ENCODE measurements around the gene PROCA1.

PROCA1 gene

DNA sequence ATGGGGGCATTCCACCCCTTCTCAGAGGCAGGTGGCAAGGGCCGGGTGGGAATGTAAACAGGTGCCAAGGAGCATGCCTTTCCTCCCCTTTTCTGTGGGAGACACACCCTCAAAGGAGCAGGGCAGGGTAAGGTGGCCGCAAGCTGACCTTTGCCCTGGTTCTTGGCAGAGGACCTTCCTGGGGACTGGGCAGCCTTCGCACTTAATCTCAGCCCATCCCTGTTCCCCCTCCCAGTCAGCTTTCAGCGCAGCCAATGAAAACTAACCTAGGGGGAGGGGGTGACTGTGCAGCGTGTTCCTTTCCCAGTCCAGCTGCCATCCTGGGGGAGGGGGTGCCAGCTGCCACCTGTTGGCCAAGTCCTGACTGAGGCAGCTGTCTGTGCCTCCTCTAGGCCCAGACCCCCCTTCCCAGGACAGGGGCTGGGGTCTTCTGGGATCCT is 34.9 kb upstream of the PROCA1 start:
- H3K4me3 ChIP-seq (ENCODE audit: low read length), result peak overlapping the region; percentile 99
- TF ChIP-seq, protein P1, sequence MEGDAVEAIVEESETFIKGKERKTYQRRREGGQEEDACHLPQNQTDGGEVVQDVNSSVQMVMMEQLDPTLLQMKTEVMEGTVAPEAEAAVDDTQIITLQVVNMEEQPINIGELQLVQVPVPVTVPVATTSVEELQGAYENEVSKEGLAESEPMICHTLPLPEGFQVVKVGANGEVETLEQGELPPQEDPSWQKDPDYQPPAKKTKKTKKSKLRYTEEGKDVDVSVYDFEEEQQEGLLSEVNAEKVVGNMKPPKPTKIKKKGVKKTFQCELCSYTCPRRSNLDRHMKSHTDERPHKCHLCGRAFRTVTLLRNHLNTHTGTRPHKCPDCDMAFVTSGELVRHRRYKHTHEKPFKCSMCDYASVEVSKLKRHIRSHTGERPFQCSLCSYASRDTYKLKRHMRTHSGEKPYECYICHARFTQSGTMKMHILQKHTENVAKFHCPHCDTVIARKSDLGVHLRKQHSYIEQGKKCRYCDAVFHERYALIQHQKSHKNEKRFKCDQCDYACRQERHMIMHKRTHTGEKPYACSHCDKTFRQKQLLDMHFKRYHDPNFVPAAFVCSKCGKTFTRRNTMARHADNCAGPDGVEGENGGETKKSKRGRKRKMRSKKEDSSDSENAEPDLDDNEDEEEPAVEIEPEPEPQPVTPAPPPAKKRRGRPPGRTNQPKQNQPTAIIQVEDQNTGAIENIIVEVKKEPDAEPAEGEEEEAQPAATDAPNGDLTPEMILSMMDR (IDR thresholded peaks at IDR 0.05; ENCODE audit: low read depth, low read length), result no peak
- no peak for TF ChIP-seq EZH2phosphoT487 (IDR thresholded peaks at IDR 0.05; ENCODE audit: low read depth)
- H3K36me3 ChIP-seq (replicated peaks; ENCODE audit: low read depth, low read length), result peaks cover 69% of the 10 kb centered on the region
- H2AFZ ChIP-seq (ENCODE audit: low read depth, low read length), result no peak overlapping the region
- H4K20me1 ChIP-seq (ENCODE audit: insufficient read depth, low read length), result peaks cover 67% of the 10 kb centered on the region
- peaks cover 73% of the 10 kb centered on the region for H3K4me1 ChIP-seq (ENCODE audit: low read length)
- peaks cover 91% of the 10 kb centered on the region for H3K79me2 ChIP-seq (ENCODE audit: low read length)
- no peaks in the 10 kb centered on the region for H3K9me3 ChIP-seq (ENCODE audit: insufficient read depth, low read length)
- peak overlapping the region; percentile 100 for H3K9ac ChIP-seq (ENCODE audit: low read length)
- H3K4me2 ChIP-seq (ENCODE audit: low read length), result peak overlapping the region; percentile 100
- no peaks in the 10 kb centered on the region for H3K27me3 ChIP-seq (ENCODE audit: low read depth, low read length)
- peak overlapping the region; percentile 94 for H3K27ac ChIP-seq (ENCODE audit: low read length)

DNA sequence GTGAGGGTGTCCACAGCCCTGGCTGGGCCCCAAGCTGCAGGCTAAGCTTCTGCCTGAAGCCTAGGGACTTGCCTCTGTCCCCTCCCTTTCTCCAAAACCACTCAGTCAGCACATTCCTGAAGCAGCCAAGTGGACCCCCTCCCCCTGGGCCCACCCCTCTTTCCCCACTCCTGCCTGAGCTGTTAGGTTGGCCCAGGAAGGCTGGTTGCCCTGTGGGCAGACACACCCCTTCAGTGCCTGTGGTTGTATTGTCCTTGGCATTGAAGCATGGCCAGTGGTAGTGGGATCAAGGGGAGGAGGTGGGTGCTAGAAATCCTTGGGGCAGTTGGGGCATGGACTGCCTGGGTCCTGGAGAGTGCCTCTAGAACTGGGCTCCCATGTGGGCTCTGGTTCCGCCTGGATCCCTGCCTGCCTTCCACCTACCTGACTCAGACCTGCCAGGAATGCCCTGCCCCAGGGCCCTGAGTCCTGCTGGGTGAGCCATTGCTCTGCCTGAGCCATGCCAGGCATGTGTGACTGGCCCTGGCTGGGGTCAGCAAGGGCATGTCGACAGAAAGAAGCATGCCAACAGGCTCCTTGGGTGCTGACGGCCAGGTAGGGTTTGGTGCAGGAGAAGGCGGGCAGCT is 34.2 kb upstream of the PROCA1 start:
- peak overlapping the region; percentile 100 for H3K9ac ChIP-seq (ENCODE audit: low read length)
- no peaks in the 10 kb centered on the region for H3K9me3 ChIP-seq (ENCODE audit: insufficient read depth, low read length)
- peaks cover 64% of the 10 kb centered on the region for H3K36me3 ChIP-seq (replicated peaks; ENCODE audit: low read depth, low read length)
- H3K27me3 ChIP-seq (ENCODE audit: low read depth, low read length), result no peaks in the 10 kb centered on the region
- no peak for TF ChIP-seq EZH2phosphoT487 (IDR thresholded peaks at IDR 0.05; ENCODE audit: low read depth)
- TF ChIP-seq, protein P1 (IDR thresholded peaks at IDR 0.05; ENCODE audit: low read depth, low read length), result no peak
- H4K20me1 ChIP-seq (ENCODE audit: insufficient read depth, low read length), result peaks cover 62% of the 10 kb centered on the region
- H3K79me2 ChIP-seq (ENCODE audit: low read length), result peaks cover 84% of the 10 kb centered on the region
- no peak overlapping the region for H2AFZ ChIP-seq (ENCODE audit: low read depth, low read length)
- peaks cover 77% of the 10 kb centered on the region for H3K4me1 ChIP-seq (ENCODE audit: low read length)
- H3K27ac ChIP-seq (ENCODE audit: low read length), result peak overlapping the region; percentile 94
- H3K4me2 ChIP-seq (ENCODE audit: low read length), result peak overlapping the region; percentile 100
- H3K4me3 ChIP-seq (ENCODE audit: low read length), result peak overlapping the region; percentile 99

DNA sequence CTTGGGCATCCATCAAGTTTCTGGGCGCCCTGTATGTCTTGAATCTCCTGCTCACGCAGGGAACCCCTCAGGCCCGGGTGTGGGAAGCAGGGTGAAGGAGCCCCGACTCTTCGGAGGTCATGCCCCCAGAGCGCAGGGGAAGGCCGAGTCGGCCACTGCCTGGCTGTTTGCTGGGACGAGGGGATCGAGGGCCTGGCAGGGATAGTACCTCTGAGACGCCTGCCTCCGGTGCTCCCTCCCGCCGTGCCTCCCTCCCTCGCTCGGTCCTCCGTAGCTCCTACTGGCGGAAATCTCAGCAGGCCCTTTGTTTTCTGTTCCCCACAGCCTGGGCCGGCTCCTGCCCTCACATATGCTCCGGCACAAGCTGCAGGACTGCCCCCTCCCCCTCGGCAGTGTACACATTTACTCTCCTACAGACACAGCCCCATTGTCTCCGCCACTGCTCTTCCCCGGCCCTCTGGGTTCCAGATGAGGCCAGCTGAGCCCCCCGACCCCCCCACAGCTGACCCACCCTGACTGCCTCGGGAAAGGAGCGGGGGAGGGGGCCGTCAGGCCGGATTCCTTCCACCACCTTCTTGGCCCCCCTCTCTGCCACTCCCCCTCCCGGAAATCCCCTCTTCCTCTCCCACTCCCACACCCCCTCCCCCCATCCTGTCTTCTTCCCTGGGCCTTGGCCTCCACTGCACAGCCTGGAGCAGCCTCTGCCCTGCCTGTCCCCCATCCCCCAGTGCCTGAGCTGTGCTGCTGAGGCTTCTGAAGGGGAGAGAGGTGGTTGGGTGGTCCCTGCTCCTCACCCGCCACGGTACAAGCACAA is 33.5 kb upstream of the PROCA1 start:
- H3K9me3 ChIP-seq (ENCODE audit: insufficient read depth, low read length), result no peaks in the 10 kb centered on the region
- H3K36me3 ChIP-seq (replicated peaks; ENCODE audit: low read depth, low read length), result peaks cover 64% of the 10 kb centered on the region
- peak overlapping the region; percentile 100 for H3K4me2 ChIP-seq (ENCODE audit: low read length)
- peaks cover 78% of the 10 kb centered on the region for H3K4me1 ChIP-seq (ENCODE audit: low read length)
- H3K27ac ChIP-seq (ENCODE audit: low read length), result peak overlapping the region; percentile 94
- no peaks in the 10 kb centered on the region for H3K27me3 ChIP-seq (ENCODE audit: low read depth, low read length)
- peaks cover 55% of the 10 kb centered on the region for H4K20me1 ChIP-seq (ENCODE audit: insufficient read depth, low read length)
- TF ChIP-seq, protein P1 (IDR thresholded peaks at IDR 0.05; ENCODE audit: low read depth, low read length), result no peak
- TF ChIP-seq EZH2phosphoT487 (IDR thresholded peaks at IDR 0.05; ENCODE audit: low read depth), result no peak
- peaks cover 77% of the 10 kb centered on the region for H3K79me2 ChIP-seq (ENCODE audit: low read length)
- H3K9ac ChIP-seq (ENCODE audit: low read length), result peak overlapping the region; percentile 100
- H2AFZ ChIP-seq (ENCODE audit: low read depth, low read length), result no peak overlapping the region
- H3K4me3 ChIP-seq (ENCODE audit: low read length), result peak overlapping the region; percentile 99

Data from OCI-LY3 (cell line).